ENCODE measurements around the gene KIAA1671. TPM values are rescaled to one million over a fixed set of nuclear protein-coding genes. Genes with fewer than 3 reads are reported as not detected.

Gene KIAA1671
- total RNA-seq, 4 donors from 2014 or later: 30.6 to 52.7 (median 39.9) TPM

DNA sequence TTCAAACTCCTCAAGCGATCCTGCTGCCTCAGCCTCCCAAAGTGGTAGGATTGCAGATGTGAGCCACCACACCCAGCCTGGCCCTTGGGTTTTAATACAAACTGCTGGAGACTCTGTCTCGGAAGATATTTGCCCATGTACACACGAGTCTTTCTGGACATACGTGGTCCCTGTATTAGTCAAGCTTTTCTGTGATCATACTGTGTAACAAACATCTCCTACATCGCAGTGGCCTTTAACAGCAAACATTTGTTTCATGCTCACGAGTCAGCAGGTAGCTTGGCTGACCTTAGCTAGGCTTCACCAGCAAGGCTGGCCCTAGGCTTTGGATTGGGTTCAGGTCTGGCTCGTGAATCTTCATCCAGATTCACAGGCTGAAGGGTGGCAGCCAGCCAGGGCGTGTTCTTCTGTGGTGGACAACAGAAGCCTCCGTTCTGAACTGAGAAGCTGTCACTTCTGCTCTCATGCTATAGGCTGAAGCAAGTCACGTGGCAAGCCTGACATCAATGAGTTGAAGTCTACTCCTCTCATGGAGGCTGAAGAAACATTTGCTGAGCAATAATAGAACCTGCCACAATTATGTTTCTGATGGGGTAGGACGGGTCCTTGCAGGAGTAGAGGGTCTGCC, 8.8 kb downstream of the KIAA1671 start:
- TF ChIP-seq POLR2A (IDR thresholded peaks at IDR 0.05): no peak
- no peak for TF ChIP-seq CTCF (IDR thresholded peaks at IDR 0.05)
- TF ChIP-seq EP300 (IDR thresholded peaks at IDR 0.05): no peak
- peaks cover 0 to 44% (median 10%) of the 10 kb centered on the region in 4 donors for H3K4me1 ChIP-seq
- no peak for DNase-seq (ENCODE audit: low spot score in 2 of 2)
- no peak overlapping the region for H3K4me3 ChIP-seq
- H3K9me3 ChIP-seq: no peaks in the 10 kb centered on the region
- H3K36me3 ChIP-seq: no peaks in the 10 kb centered on the region
- WGBS, 2 donors: 78 to 88% methylated on average over 10 to 11 of the region's 11 CpGs
- H3K27me3 ChIP-seq: no peaks in the 10 kb centered on the region
- H3K27ac ChIP-seq: no peak overlapping the region

GRCh38 chr22:24962094-24962493, 9.6 kb downstream of the KIAA1671 start:
- H3K4me3 ChIP-seq: no peak overlapping the region
- TF ChIP-seq CTCF (IDR thresholded peaks at IDR 0.05) (no peak), EP300 (IDR thresholded peaks at IDR 0.05) (no peak), POLR2A (IDR thresholded peaks at IDR 0.05) (no peak)
- H3K27ac ChIP-seq: no peak overlapping the region
- H3K27me3 ChIP-seq: no peaks in the 10 kb centered on the region
- H3K36me3 ChIP-seq: no peaks in the 10 kb centered on the region
- 91 to 94% methylated on average over 8 of the region's 8 CpGs for WGBS, 2 donors
- DNase-seq (ENCODE audit: low spot score in 2 of 2): no peak
- H3K9me3 ChIP-seq: no peaks in the 10 kb centered on the region
- peaks cover 0 to 52% (median 10%) of the 10 kb centered on the region in 4 donors for H3K4me1 ChIP-seq

GRCh38 chr22:24962835-24963234, 10.3 kb downstream of the KIAA1671 start:
- TF ChIP-seq POLR2A (IDR thresholded peaks at IDR 0.05) (no peak), EP300 (IDR thresholded peaks at IDR 0.05) (no peak), CTCF (IDR thresholded peaks at IDR 0.05) (no peak)
- Histone ChIP-seq H3K4me1 (peaks cover 0 to 58% (median 10%) of the 10 kb centered on the region in 4 donors), H3K4me3 (no peak overlapping the region), H3K27ac (peak overlapping the region in 1 of 4 donors; percentile 13), H3K36me3 (no peaks in the 10 kb centered on the region), H3K9me3 (no peaks in the 10 kb centered on the region), H3K27me3 (no peaks in the 10 kb centered on the region)
- DNase-seq (ENCODE audit: low spot score in 2 of 2): no peak
- WGBS, 2 donors: 81 to 83% methylated on average over 9 to 11 of the region's 11 CpGs

- no peaks in the 10 kb centered on the region for H3K36me3 ChIP-seq
- no peak overlapping the region for H3K4me3 ChIP-seq
- TF ChIP-seq POLR2A (IDR thresholded peaks at IDR 0.05) (no peak), CTCF (IDR thresholded peaks at IDR 0.05) (no peak), EP300 (IDR thresholded peaks at IDR 0.05) (no peak)
- peaks cover 0 to 68% (median 13%) of the 10 kb centered on the region in 4 donors for H3K4me1 ChIP-seq
- peak overlapping the region in 2 of 4 donors; percentile 41 to 60 for H3K27ac ChIP-seq
- H3K27me3 ChIP-seq: no peaks in the 10 kb centered on the region
- DNase-seq (ENCODE audit: low spot score in 2 of 2): no peak
- no peaks in the 10 kb centered on the region for H3K9me3 ChIP-seq
- 77 to 85% methylated on average over 3 of the region's 3 CpGs for WGBS, 2 donors
These were observed 11.9 kb downstream of the KIAA1671 start for GRCh38 chr22:24964441-24964840.

- TF ChIP-seq CTCF (IDR thresholded peaks at IDR 0.05): no peak
- peak in 1 of 2 donors; percentile 42 for TF ChIP-seq EP300 (IDR thresholded peaks at IDR 0.05)
- Histone ChIP-seq H3K4me1 (peaks cover 0 to 81% (median 13%) of the 10 kb centered on the region in 4 donors), H3K27ac (peak overlapping the region in 3 of 4 donors; percentile 54 to 64 (median 58)), H3K36me3 (no peaks in the 10 kb centered on the region), H3K27me3 (no peaks in the 10 kb centered on the region), H3K4me3 (peak overlapping the region in 1 of 4 donors; percentile 15), H3K9me3 (no peaks in the 10 kb centered on the region)
- 49 to 50% methylated on average over 9 of the region's 9 CpGs for whole genome bisulfite sequencing, 2 donors
- DNase-seq (ENCODE audit: low spot score in 2 of 2): peak; percentile 41 to 48
These were observed 13.5 kb downstream of the KIAA1671 start for GRCh38 chr22:24965822-24966626.
